HCEC 1CT (cell line): ENCODE data around the gene F2R.
"Not testable (repeated sequence)": the region's sequence is repeated elsewhere in the genome, so short reads cannot be mapped to it uniquely, and the experiment has no call there.

Source experiments
- DNase-seq: peaks from one replicate; pipeline ENCODE4 v3.0.0-alpha.2; 2017

Gene F2R

DNA sequence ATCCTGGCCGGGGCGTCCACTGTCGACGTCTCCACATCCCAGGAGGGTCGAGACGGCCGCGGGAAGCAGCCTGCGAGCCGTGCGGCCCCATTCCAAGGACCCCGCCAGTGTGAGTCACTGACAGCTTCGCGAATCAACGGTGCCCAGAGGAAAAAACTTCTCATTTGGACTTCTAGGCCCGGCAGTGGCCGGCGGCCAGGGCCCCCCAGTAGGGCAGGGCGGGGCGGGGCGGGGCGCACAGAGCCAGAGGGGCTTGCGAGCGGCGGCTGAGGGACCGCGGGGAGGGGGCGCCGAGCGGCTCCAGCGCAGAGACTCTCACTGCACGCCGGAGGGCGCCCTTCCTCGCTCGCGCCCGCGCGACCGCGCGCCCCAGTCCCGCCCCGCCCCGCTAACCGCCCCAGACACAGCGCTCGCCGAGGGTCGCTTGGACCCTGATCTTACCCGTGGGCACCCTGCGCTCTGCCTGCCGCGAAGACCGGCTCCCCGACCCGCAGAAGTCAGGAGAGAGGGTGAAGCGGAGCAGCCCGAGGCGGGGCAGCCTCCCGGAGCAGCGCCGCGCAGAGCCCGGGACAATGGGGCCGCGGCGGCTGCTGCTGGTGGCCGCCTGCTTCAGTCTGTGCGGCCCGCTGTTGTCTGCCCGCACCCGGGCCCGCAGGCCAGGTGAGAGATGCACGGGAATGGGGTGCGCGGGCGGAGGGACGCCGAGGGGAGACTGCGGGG lies at the start of gene F2R:
TSS of gene F2R (plus strand) at position 391 of the 720 bp plus-strand sequence. CDS start at position 573, 182 bp downstream.
- peak; percentile 58 for DNase-seq

DNA sequence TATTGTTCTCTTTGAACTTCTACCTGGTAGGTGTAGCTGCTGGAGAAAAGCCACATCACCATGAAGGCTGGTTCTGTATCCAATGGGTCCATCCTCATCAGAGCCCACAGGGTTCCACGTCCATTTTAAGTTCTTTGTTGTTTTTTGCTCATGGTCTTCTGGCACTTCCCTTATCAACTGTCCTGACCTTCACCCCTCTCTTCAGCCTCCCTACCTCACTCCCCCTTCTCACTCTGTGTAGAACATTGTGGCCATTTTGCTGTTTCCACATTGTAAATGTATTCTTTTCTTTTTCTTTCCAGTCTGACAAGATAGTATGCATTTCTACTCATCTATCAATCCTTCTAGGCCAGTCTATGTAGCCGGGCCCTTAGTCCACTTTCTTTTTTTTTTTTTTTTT lies 48.4 kb upstream of the F2R start:
- DNase-seq, result no peak

DNA sequence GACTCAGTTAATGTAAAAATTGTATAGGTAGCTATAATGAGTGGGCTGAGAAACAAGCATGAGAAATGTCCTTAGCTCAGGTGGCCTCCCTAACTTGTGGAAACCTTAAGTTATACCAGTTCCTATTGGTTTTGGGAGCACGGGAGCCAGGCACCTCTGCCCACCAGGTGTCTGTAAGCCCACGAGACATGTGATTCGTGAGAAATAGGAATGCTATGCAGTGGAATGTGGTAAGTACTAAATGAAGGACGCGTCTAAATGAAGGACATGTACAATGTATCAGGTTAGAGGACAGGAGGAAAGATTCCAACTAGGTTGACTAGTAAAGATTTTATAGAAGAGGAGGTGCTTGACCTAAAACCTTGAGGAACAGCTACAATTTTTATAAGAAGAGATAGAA lies 46.7 kb upstream of the F2R start:
- no peak for DNase-seq

DNA sequence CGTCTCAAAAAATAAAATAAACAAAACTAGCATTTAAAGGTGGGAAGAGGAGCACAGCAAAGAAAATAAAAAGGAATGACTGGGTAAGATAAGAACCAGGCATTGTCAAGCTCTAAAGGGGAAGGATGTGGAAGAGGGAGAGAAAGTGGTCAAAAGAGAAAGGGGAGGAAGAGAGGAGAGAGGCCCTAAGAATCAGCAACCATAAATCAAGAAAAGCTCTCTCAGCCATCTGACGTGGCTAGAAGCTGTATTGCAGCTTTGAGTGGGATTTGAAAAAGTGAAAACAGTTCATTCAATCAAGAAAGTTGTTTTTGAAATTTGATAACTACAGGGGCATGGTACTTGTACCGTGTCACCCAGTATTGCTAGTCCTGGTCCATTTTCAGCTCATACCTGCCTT lies 45.4 kb upstream of the F2R start:
- DNase-seq, result no peak

DNA sequence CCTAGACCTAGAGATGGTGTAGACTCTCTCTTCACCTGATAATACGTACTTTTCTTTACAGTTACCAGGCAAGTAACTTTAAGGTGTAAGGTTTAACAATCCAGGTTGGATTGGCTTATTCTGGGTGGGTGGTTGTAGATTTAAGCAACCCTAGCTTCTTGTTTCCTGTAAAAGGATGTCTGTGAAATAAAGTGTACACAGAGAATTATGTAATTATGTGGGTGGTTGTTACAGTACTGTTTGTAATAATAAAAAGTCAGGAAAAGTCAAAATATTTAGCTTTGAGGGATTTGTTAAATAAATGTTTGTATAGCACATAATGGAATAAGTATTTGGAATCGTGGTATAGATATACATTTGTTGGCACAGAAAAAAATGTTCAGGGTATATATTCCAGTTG lies 43.7 kb upstream of the F2R start:
- no peak for DNase-seq

DNA sequence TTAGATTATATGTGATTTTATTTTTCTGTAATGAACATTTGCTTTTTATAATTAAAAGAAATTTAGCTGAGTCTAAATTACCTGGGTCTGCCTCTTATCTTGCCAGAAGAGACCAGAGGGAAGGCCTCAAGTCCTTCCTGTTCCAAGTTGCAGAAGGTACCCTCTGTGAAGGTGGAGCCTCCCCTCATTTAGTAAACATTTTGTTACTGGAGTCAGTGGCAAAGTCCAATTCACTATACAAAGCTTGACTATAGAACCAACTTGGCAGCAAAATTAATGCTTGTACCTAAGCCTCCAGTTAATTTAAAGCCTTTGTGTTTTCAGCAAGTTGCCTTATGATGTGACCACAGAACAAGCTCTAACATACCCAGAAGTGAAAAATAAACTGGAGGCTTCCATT lies 42.8 kb upstream of the F2R start:
- no peak for DNase-seq

DNA sequence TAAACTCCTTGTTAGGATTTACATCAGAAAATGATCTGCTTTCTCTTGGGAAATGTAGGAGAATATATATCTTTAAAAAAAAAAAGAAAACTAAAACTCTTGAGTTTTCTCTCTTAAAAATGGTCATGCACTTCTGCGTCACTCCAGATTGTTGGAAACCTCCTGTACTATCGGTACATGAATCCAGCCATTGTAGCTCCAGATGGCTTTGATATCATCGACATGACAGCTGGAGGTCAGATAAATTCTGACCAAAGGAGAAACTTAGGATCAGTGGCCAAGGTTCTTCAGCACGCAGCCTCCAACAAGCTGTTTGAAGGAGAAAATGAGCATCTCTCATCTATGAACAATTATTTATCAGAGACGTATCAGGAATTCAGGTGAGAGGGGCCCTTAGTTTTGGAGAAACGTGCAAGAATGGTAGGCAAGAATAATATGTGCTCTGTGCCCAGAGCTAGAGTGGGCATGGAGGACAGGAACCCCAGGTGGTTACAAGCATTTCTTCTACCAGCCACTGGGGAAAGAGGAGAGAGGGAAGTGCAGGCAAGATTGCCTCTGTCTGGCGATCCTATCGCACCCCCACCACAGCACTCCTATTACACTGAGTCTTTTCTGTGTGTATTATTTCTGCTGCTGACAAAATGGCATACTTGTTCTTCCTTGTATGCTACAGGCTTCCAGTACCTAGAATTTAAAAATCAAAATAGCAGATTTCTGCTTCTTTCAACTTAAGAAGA lies 41.4 kb upstream of the F2R start:
- DNase-seq, result no peak

DNA sequence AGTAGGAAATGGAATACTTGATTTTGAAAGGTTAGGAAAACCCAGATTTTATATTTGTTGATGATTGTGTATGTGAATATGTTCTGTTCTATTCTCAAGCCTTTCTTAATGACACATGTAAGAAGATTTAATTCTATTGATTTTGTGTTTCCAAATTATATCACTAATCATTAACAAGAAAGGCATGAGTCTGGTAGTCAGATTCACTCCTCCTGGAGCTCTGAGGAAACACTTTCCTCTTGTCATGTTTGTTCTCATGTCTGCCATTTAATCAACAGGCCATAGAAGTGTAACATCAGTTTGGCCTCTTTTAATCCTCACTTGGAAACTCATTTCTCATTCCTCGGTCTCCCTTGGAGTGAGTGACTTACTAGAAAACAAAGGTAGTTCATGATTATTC lies 40.6 kb upstream of the F2R start:
- no peak for DNase-seq

DNA sequence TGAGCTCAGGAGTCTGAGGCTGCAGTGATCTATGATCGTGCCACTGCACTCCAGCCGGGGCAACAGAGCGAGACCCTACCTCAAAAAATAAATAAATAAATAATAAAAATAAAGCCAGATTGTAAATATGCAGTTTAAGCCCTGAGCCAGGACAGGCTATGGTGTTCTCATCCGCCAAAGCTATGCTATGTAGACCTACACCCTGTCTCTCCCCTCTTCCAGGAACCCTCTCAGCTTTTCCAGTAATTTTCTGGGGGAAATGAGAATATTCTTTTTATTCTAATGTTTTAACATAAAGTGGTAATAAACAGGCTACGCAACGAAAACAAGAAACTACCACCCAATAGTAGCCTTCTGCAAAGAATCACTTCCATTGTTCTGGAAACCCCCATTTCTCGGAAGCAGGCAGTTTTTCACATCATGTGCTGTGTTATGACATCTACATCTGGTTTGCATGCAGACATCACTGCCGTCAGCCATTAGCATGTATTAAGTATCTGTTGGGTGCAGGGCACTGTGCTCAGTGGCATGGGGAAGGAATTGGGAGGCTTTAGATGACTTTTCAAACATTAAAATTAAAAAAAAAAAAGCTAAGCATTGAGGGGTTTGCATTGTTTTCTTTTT lies 38.0 kb upstream of the F2R start:
- DNase-seq, result no peak

DNA sequence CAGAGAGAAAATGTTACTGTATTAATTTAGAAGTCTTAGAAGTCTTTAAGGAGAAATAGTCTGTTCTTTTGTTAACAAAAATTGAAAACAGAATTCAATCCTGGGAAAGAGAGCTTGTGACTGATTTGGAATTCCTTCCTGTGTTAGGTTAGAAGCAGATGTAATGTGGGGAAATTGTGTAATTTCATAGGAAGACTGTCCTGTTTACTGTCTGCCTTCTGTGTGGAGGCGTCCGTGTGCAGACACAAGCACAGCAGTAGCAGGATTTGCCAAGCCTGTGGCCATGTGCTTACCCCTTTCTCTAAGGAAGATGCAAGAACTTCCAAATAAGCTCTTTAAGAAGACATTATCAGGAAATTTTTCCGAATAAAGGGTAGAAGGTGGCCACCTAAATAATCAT lies 36.7 kb upstream of the F2R start:
- peak; percentile 31 for DNase-seq

DNA sequence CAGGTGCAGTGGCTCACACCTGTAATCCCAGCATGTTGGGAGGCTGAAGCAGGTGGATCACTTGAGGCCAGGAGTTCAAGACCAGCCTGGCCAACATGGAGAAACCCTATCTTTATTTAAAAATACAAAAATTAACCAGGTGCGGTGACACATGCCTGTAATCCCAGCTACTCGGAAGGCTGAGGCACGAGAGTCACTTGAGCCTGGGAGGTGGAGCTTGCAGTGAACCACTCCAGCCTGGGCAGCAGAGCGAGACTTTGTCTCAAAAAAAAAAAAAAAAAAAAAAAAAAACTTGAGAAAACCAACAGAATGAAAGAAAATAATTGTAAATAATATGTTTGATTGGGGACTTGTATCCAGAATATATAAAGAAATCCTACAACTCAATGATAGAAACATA lies 35.1 kb upstream of the F2R start:
- DNase-seq, result not testable (repeated sequence)

DNA sequence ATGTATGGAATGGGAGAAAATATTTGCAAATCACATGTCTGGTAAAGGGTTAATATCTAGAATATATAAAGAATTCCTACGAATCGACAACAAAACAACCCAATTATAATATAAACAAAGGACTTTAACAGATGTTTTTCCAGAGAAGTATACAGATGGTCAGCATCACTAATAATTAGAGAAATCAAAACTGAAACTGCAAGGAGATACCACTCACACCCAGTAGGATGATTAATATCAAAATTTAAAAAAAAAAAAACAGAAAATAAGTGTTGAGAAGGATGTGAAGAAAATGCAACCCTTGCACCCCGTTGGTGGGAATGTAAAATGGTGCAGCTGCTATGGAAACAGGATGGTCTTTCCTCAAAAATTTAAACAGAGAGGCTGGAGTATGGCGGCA lies 34.6 kb upstream of the F2R start:
- no peak for DNase-seq

DNA sequence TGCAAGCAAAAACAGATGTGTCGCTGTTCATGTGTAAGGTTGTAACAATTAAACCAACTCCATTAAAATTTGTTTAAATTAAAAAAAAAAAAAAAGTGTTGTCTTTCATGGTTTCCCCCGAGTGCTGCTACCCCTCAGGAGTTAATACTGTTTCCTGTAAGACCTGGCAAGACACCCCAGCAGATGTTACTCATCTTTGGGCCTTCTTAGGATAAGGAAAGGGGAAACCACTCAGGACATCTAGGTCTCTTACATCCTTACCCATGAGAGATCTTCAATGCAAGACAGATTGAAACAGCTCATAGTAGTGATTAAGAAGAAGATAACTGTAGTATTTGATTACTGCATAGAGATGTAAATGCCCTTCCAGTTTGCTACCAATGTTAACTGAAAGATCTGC lies 33.5 kb upstream of the F2R start:
- no peak for DNase-seq

DNA sequence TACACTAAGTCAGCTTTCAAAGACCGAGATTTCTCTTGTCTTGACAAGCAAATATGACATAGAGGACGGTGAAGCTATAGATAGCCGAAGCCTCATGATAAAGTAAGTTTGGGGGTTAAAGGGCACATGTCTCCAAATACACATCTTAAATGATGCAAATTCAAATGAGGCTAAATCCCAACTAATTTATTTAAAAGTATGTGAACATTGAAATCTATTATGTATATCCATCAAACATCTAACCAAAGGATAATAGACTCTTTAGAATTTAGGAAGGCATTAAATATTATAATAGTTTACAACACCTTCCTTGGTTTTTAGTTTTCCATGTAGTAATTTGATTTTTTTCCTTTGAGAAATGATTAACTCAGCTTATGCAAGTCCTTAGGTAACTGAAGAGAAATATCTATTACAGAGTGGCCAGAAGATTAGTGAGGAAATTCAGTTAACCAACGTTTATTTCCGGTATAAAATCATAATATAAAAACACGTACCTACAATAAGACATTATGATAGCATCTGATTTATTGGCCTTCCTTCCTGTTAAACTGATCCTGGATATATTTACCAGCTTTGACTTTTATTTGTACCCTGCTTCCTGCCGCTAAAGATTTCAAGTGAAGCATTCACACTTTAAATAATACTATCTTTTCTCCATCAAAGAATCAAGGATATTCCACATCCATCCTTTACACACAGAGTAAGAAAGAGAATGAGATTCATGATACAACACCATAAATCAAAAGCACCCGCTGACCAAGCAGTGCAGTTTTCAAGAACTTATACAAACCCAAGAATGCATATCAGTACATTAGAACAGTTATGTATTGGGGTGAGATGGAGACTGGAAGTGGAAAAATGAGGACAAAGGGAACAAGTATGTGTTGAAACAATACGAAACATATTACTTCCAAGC lies 31.9 kb upstream of the F2R start:
- no peak for DNase-seq

DNA sequence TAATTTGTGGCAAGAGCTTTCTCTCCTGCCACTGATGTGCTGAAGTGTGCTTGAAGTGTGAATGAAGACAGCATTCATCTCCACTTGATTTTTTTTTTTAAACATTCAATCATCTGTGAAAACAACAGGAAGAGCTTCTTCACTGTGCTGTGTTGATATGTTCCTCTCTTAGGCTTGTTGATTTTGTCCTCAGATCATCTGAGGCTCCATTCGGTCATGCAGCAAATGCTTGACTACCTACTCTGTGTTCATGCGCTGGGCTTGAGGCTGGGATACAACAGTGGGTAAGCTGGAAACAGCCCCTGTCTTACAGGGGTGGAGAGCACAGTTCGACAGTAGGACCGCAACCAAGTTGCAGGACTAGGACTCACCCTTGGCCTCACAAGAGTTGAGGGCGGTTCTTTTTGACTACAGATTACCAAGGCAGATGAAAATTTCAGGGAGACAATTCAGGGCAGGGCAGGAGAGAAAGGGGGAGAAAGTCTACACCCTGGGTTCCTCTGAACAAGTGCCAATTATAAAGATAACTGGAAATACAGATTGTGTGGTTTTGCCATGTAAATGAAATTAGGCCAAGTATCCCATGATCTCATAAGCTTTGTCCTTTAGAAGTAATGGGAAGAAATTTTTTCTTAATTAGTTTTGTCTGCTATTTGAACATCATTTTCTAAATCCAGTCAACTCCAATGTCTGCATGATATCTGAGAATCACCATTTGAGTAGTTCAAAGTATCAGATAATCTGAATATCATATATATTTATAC lies 31.0 kb upstream of the F2R start:
- no peak for DNase-seq

DNA sequence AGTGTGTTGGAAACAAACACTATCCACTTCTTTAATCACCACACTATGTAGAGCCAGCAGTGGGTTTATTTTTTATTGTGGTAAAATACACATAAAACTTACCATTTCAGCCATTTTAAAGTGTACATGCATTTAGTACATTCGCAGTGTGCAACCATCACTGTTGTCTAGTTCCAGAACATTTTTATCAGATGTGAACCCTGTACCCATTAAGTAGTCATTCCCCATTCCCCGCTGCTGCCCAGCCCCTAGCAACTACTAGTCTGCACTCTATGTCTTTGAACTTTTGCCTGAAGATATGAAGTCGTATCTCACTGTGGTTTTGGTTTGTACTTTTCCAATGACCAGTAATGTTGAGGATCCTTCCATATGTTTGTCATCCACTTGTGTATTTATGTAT lies 30.2 kb upstream of the F2R start:
- DNase-seq, result no peak

DNA sequence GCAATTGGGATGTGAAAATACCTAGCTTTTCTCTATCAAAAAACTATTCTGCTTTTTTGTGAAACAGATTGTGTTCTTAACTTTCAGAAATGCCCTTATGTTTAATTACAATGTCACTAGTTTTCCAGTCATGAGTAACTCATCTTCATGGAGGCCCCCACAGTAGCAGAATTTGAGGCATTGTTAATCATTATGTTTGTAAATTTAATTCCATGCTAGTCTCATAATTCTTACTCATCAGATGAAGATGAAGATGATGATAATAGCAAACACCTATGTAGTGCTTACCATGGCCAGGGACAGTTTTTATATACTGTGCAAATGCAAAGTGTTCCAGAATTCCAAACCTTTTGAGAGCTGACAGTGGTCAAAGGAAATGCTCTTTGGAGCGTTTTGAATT lies 27.7 kb upstream of the F2R start:
- no peak for DNase-seq

DNA sequence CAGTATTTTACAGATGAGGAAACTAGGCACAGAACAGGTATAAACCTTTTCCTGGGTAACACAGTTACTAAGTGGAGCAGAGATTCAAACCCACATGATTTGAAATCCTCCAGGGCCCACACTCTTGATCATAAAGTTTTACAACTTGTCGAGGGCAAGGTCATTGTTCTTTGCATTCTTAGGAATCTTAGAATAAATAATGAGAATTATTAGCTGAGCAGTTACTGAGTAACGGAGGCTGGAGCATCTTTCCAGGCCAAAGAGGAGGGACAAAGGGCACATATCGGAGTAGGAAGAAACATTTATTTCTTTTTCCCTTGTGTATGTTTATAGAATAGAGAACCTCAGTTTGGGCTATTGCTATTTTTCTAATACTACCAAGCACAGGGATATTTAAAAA lies 27.1 kb upstream of the F2R start:
- peak; percentile 74 for DNase-seq

DNA sequence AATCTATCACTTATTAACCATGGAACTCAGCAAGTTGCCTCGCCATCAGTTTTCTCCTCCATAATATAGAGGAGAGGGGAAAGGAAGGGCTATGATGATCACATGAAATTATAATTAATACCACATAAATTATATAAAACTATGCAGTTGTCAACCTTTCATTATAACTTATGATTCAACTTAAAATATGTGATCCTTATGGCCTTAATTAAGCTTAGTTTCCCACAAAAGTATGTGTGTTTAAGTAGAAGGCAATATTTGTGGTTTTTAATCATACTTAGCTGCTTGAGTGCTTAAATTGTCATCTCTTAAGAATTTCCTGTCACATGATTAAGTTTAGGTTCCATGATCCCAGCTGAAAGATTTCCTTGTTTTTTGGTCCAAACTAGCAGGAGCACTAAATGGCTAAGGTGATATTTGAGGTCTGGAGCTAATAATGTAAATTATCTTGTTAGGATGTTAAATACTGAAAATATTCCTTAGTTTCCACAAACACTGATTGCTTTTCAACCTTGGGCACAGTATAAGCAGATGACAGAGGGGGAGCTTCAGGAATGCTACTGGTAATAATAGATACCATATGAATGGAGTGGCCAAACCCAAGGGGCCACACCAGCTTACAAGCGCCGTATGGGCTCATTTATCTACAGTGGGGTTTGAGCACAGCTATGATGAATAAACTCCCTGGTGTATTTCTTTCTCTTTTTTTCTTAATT lies 26.4 kb upstream of the F2R start:
- DNase-seq, result peak; percentile 99

DNA sequence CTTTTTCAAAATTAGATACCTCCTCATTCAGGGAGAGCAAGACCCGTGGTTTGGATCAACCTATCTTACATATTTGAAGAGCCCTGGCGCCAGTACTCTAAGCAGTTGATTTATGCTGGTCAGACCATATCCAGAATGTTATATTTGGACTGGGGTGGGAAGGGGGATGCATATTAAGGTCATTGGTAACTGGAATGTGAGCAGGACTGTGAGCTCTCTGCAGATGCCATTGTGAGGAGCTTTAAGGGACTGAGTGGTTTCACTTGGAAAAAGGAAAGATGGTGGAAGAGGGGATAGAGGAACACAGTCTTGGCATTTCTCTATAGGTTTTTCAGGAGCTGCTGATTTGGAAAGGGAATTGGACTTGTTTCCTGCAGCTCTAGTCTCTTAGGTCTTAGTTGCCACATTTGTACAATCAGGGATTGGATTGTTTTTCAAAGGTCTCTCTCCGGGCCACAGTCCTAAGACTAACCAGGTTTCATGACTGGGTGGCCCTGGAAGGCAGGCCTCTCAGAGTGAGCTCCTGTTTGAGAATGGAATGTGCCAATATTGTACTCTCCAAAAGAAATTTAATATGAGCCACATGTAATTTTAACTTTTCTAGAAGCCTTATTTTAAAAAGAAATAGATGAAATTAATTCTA lies 25.8 kb upstream of the F2R start:
- peak; percentile 8 for DNase-seq
